LHCN-M2 (cell line): ENCODE results near the gene UQCRC1. TPM values are rescaled to one million over a fixed set of nuclear protein-coding genes. Genes with fewer than 3 reads are reported as not detected.
A peak's percentile ranks its signal among the peaks of the same experiment; 100 is the strongest.

Experiments
- DNase-seq: peaks from one replicate; pipeline ENCODE4 v3.0.0-alpha.2; 2012; ENCODE audit warnings: low read depth
- total RNA-seq: library from RNA; depleted of rRNA; stranded (reverse); fragments of >200 nt; gene quantifications from 2 replicates; pipeline ENCODE4 v1.2.3, GENCODE V29; 2014

The UQCRC1 gene
- total RNA-seq, 1 experiment from 2014 or later = 368 TPM

DNA sequence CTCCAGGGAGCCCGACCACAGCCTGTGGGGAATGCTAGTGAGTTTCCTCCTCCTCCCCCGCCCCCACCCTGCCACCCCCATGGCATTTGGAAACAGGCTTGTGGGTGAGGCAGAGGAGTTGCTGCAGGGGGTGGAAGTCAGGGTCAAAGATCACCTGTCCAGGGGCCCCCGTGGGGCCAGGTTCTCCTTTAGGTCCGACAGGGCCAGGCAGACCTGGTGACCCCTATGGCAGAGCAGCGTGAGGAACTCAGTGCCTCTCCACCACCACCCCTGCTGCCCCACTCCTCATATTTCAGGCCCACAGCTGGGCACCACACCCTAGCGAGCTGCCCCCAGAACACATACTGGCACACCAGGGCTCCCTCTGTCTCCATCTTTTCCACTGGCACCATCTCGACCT is 36.9 kb downstream of the UQCRC1 start:
- no peak for DNase-seq

DNA sequence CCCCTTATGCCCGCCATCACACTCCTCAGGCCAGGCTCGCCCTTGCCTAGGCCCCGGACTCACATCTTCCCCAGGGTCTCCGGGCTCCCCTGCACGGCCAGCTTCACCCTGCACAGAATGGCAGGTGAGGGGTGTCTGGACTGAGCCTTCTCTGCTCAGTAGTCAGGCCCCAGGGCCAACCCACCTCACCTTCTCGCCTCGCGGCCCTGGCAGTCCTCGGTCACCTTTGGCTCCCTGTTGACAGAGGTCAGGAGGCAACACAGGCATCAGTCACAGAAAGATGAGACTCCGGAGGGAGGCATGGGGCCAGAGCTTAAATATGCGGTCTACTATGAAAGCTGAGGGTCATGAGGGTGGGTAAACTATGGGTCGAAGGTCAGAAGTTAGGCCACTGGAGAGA is 37.5 kb downstream of the UQCRC1 start:
- no peak for DNase-seq

DNA sequence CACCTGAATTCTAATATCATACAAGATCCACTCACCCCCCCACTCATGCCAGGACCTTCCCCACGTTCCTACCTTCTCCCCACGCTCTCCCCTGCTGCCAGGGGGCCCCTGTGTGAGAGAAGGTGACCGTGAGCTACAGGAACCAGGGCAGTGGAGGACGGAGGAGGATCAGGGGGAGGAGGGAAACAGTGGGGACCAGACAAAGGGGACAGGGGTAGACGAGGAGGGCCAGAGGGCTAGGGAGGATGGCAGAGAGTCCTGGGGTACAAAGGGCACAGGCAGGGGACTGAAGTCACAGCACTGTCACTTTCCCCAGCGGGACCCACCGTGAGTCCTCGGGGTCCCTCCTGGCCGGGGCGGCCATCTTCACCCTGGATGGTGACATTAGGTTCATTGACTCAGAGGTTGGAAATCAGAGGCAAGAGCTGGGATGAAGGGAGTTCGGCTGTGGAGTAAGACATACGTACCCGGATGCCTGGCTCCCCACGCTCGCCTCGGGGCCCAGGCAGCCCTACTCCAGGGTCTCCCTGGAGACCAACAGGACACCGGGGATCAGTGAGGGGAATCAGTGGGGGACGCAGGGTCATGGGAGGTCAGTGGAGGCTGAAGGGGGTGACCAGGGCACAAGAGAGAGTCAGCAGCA is 39.5 kb downstream of the UQCRC1 start:
- DNase-seq = no peak

DNA sequence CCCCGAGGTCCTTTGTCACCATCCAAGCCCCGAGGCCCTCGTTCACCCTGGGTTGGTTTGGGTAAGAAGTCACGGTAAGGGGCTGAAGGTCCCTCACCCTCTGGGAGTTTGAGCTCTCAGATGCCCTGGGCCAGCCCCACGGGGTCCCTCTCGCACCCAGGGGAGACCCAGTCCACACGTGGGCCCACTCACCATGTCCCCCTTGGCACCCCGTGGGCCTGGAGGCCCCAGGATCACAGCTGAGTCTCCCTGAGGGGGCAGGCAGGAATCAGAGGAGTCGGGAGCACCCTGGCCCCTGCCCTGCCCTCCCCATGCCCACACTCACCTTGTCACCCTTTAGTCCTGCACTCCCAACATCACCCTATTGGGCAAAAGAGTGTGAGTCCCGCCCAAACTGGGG is 40.0 kb downstream of the UQCRC1 start:
- no peak for DNase-seq

DNA sequence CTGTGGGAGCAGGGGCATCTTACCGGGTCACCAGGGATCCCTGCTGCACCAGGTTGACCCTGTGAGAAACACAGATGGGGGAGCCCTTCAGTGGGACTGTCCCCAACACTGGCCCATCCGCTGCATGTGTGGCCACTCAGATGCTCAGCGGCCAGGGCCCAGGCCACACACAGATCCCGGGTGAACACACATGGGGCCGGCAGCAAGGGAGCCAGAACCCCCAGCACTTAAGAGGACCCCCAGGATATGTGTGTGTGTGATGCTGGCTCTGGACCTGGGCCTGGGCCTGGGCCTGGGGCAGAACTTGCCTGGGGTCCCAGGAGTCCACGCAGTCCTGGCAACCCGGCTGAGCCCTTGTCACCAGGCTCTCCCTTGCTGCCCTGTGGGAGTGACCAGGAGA is 41.0 kb downstream of the UQCRC1 start:
- DNase-seq = no peak

DNA sequence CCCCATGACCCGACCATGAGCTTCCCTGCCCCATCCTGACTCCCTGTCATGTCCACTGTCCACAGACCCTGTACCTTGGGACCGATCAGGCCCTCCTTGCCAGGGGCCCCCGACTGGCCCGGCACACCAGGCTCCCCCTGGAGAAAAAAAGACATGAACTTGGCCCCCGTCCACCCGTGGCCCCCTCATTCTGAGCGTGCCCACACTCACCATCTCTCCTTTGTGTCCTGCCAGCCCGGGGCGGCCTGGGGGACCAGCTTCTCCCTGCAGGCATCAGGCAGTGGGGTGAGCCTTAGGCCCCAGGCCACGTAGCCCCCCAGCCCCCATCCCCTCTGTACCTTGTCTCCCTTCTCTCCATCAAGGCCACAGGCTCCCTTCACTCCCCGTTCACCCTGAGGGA is 41.9 kb downstream of the UQCRC1 start:
- no peak for DNase-seq

DNA sequence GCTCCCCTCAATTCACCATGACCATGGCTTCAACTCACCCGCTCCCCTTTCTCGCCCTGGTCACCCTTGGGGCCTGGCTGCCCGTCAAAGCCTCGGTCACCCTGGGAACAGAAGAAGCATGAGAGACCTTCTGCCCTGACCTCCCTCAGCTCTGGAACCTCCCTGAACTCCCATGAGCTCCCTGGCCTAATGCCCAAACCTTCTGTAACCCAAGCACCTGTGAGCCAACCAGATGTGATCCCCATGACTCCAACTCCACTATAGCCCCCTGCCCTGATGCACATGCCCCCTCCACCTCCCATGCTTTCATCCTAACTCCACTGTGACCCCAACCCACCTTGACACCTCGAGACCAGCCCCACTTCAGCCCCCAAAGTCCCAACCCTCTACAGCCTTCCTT is 42.4 kb downstream of the UQCRC1 start:
- DNase-seq = no peak

DNA sequence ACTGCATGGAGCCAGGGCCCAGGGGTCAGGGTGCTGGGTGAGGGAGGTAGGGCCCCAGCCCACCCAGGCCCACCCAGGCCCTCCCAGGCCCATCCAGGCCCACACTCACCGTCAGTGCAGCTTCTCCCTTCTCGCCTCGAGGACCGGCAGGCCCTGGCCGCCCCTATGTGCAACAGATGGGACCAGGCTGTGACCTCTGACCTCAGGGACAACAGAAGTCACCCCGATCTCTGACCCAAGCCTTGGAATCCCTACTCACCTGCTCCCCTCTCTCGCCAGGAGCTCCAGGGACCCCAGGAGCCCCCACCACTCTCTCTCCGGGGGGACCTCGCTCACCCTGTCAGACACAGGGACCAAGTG is 43.1 kb downstream of the UQCRC1 start:
- DNase-seq = no peak

DNA sequence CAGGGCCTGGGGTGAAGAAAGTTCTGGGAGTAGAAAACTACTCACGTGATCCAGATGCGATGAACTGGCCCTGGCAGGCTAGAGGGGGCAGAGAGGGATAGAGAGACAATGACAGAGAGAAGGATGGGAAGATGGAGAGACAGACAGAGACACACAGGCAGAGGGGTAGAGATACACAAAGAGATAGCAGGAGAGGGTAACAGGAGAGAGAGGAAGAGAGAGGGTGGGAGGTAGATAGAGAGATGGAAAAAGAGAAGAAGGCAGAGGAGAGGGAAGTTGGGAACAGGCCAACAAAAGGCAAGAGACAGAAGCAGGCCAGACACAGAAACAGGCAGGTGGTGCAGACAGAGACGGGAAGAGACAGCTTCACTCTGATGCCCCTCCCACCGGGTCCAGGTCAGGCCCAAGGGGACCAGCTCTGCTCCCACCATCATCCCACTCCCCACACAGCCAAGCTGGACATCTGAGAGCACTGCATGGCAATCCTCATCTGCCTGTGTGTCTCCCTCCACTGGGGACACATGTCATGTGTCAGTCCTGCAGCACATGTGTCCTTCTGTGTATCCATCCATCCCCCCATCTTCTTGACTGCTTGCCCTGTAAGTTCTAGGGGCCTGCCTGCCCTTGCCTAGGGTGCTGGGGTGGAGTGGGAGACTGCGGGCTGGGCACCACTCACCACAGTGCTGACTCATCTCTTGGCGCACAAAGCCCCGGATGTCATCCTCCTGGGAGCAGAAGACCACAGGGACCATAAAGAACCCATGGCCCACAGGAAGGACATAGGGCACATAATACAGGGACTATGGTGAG is 43.6 kb downstream of the UQCRC1 start:
- peak; percentile 79 for DNase-seq

DNA sequence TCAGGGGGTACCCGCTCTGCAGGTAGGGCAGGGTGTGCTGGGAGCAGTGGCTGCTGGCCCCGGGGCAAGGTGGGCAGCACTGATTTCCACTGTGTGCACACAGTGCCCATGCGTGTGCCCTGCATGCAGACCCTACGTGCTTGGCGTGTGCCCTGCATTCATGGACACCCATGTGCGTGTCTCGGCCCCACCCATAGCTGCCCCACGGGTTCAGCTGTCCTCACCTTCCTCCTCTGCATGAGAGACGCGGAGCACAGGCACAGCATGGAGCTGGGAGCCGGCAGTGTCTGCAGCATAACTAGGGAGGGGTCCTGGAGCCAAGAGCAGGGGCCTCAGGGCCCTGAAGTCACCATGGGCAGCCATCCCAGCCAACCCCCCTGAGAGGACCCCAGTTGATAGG is 44.3 kb downstream of the UQCRC1 start:
- no peak for DNase-seq

DNA sequence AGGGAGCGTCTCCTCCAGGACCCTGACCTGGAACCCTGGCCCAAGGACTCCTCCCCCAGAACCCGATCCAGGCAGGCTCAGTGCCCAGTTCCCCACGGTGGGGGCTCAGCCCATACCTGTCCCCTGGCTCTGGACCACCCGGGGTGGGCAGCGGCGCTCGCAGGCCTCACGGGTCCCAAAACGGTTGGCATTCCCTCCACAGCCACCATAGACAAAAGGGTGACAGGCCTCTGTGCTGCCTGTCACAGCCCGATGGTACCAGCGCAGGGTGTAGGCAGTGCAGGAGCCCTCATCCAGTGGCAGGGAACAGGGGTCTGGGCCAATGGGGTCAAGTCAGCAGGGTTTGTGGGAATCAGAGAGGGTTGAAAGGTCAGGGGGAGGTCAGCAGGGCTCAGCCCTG is 44.8 kb downstream of the UQCRC1 start:
- no peak for DNase-seq

DNA sequence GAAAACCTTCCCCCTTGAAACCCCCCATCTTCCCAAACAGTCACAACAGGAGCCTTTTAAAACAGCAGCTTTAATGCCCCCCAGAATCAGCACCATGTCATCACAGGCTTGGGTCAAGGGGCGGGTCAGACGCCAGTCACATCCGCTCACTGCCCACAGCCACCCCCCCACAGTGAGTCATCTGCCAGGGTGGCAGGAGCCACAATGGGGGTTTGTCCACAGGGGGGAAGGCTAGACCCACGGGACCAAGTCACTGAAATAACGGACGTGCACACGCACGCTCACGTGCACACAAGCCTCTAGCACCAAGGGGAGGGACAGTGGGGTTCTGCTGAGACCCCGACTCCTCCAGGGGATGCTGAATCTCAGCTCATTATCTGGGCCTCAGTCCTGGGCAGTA is 45.4 kb downstream of the UQCRC1 start:
- peak; percentile 91 for DNase-seq

DNA sequence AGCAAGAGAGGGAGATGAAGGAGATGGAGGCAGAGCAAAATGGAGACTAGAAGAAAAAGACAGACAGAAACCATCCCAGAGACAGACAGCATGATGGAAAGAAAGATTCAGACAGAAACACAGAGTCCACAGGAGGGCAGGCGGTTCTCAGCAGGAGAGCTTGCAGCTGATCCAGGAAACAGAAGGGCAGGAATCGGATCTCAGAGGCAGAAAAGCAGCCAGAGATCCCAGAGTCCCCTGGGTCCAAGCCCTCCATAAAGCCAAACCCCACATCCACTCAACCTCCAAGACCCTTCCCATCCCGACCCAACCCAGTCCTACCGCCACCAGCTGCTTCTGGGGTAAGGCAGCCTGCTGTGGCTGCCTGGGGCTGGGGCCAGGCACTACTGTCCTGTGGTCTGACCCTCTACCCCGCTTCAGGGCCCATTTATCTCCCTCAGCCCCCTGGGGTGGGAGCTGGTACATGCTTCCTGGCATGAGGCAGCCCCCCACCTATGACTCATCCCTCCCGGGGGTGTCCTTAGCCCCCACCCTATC is 46.0 kb downstream of the UQCRC1 start, which contains the start of gene UCN2:
Gene UCN2 (minus strand): TSS at position 400 of the 537 bp plus-strand sequence. CDS start 657 bp downstream, outside the sequence.
- peak; percentile 67 for DNase-seq

DNA sequence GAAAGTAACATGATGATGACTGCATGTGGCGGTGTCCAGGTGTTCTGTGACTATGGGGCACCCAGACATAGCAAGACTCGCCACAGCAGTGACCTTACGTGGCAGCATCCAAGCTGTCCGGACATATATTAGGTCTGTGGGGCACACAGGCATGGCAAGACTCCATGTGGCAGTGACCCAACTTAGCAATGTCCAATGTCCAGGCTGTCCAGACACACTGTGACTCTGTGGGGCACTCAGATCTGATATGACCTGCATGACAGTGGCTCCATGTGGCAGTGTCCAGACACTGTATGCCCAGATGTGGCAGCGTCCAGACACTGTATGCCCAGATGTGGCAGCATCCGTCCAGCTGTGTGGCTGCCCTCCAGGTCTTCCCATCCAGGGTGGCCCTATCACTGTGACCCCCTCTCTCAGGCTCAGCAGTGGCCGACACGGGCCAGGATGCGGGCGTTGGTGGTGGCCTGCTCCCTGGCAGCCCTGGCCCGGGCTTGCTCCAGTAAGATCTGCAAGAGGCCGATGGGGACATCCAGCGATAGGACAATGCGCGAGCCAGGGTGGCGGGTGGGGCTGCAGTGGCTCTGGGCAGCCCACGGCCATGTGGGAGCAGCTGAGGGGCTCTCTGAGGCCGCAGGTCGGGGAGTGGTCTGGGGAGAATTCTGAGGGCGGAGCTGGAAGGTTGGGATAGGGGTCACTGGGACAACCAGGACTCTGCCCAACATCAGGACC is 46.9 kb downstream of the UQCRC1 start:
- DNase-seq = no peak

DNA sequence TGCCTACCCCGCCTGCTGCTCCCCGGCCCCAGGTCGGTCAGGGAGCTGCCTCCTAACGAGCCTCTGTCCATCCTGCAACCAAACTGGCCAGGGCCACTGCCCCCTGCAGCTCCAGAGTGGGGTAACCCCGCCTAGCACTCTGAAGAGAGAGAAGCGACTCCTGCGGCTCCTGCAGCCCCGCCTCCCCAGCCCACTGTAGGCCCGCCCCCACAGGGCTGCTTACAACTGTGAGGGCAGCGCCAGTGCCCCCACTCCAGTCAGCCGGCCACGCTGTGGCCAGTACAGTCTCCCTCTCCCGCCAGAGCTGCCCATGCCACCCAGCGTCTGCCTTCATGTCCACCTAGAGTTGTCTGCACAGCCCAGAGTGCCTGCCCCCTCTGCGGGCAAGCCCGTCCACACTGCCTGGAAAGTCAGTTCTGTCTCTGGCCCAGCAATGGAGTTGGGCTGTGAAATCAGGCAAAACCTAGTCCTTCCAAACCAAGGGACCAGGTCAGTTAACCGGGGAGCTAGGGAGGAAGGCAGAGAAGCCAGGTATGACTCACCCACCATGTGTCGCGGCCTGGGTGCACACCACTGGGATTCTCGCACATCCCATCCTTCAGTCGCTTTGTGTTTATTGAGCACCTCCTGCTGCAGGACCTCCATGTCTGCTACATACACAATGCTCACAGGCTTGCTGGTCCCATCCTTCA is 48.3 kb downstream of the UQCRC1 start:
- DNase-seq = peak; percentile 85

DNA sequence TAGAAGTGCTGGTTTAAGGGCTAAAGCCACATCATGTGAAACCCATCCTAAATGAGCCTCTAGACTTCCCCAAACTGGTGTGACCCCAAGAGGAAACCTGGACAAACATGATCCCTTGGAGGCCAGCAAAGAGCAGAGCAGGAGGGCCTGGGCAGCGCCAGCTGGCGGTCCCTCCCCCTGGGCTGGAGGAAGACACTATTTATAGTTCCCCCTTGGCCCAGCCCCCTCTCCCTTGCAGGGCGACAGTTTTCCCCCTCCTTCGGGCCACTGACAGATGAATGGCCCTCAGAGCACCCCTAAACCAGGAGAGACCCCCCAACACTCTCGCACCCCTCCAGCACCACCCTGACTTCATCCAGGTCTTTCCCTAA is 48.8 kb downstream of the UQCRC1 start:
- peak; percentile 49 for DNase-seq

DNA sequence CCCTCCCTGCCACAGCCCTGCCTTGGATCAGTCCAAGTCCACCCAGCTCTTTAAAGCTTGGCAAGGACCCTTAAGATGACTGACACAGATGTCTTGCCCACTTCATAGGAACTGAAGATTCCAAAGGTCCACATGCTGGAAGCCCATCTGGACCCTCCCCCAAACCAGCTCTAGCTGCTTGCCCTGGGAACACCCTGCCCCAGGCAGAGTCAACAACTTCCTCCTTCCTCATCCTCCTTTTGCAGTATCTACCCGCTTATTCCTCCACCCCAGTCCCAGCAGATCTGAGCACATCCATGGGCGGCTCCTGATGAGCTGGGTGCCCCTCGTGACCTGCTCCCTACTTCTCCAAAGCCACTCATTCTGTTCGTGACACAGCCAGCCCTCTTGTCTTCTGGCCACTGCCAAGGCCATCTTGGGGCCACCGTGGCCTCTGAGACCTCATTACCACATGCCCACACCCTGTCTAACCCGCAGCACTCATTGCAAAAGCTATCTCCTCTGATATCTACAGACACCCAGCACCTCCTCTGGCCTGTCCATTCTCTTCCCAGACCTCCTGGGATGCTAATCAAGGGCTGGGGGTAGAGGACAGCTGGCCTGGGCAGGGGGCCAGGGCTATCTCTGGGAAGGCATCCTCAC is 50.8 kb downstream of the UQCRC1 start:
- DNase-seq = no peak

DNA sequence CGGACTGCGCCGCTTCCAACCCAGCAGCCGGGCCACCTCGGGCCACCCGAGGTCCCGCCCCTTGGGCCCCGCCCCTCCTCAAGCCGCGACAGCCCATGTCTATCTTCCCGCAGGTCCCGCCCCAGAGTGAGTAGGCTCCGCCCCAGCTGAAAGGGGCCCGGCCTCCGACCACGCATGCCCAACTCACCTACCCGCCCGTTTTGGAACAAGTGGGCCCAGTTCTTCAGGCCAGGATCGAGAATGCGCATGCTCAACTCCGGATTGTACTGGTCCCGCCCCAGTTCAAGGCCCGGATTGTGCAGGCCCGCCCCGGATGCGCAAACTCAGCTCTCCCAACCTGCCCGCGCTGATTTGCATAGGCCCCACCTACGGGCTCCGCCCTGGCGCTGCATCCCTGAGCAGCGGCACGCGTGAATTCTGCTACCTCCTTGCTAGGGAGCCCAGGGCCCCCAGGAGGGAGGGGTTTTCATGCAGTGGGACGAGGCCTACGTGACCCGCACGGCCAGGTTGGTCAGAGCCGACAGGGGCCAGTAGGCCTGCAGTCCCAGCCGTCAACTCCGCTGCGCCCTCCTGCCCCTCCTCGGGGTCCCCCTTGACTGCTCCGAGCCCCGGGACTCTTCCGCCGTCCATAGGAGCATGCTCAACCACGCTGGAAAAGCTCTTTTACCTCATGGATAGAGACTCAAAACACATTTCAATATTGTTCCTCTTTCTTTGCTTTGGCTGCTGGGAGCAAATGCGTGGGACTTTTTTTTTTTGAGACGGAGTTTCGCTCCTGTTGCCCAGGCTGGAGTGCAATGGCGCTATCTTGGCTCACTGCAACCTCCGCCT is 52.4 kb downstream of the UQCRC1 start, which contains the start of gene PFKFB4:
Gene PFKFB4 (minus strand): TSS at position 8 of the 831 bp plus-strand sequence. CDS start 26 bp downstream, outside the sequence.
- DNase-seq = peak; percentile 99

DNA sequence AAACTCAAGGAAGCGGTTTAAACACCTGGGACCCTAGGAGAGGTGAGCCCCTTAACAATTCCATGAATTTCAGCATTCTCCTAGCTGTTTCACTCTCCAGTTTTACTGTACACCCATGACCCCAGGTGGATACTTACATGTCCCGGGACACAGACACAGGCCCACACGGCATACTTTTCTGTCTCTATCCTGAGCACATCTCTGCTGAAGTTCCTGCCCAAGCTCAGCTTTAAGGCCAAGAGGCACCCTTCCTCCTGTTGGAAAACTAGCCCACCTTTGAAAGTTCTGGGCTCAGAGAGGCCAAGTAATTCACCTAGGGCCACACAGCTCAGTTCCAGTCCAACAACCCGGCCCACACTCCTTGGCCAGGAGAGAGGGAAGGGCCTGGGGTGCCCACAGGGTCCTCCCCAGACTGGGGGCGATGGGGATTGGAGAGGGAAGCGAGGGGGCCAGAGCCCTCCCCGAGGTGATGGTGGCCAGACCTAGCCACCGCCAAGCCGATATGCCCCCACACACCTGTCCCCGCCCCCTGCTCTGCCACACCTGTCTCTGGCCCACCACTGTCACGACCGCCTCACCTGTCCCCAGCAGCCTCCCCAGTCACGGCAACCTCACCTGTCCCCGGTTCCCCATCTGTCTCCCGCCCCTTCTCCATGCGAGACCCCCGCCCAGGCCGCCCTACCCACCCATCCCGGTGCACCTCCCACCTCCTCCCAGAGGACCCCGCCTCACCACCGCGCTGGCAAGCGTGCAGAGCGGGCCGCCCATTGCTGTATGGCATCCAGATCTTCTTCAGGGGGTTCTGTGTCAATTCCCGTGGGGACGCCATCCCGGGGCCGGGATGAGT is 53.3 kb downstream of the UQCRC1 start:
- no peak for DNase-seq
